HuH-7 (cell line): ENCODE measurements around the gene COL18A1.
"Not testable (repeated sequence)": the region's sequence is repeated elsewhere in the genome, so short reads cannot be mapped to it uniquely, and the experiment has no call there.

Experiments
- DNase-seq: peaks from one replicate; pipeline ENCODE4 v3.0.0; 2011; ENCODE audit warnings: low spot score

COL18A1 gene

GRCh38 chr21:45522381-45522780 lies 117.4 kb downstream of the COL18A1 start:
- no peak for DNase-seq

- DNase-seq: no peak
Measured at GRCh38 chr21:45522986-45523385, 118.0 kb downstream of the COL18A1 start.

GRCh38 chr21:45523411-45524101 lies 118.6 kb downstream of the COL18A1 start:
- no peak for DNase-seq

GRCh38 chr21:45524756-45525152 lies 119.8 kb downstream of the COL18A1 start:
- no peak for DNase-seq

GRCh38 chr21:45525153-45525909 lies 120.4 kb downstream of the COL18A1 start:
- DNase-seq: no peak

GRCh38 chr21:45525910-45526306 lies 120.9 kb downstream of the COL18A1 start:
- DNase-seq: no peak

GRCh38 chr21:45527151-45527999 lies 122.4 kb downstream of the COL18A1 start:
- not testable (repeated sequence) for DNase-seq

GRCh38 chr21:45528028-45528705 lies 123.2 kb downstream of the COL18A1 start:
- DNase-seq: no peak

- DNase-seq: no peak
Measured at GRCh38 chr21:45528981-45529784, 124.2 kb downstream of the COL18A1 start.

- no peak for DNase-seq
Measured at GRCh38 chr21:45529785-45530422, 124.9 kb downstream of the COL18A1 start.

GRCh38 chr21:45530423-45531113 lies 125.6 kb downstream of the COL18A1 start:
- no peak for DNase-seq

GRCh38 chr21:45531114-45531392 lies 126.1 kb downstream of the COL18A1 start:
- not testable (repeated sequence) for DNase-seq

GRCh38 chr21:45531393-45532215 lies 126.6 kb downstream of the COL18A1 start:
- DNase-seq: no peak

GRCh38 chr21:45532826-45533360 lies 127.9 kb downstream of the COL18A1 start:
- no peak for DNase-seq

- DNase-seq: no peak
Measured at GRCh38 chr21:45533361-45533845, 128.4 kb downstream of the COL18A1 start.

GRCh38 chr21:45533846-45534635 lies 129.1 kb downstream of the COL18A1 start:
- no peak for DNase-seq

- no peak for DNase-seq
Measured at GRCh38 chr21:45534636-45535331, 129.8 kb downstream of the COL18A1 start.
